IMR-90 (cell line): ENCODE data around the gene HHIP. TPM values are rescaled to one million over a fixed set of nuclear protein-coding genes. Genes with fewer than 3 reads are reported as not detected.

Source experiments
- ATAC-seq: fragments of 200-7000 bp; cut with Tn5 transposase; 2 replicates; pipeline ENCODE4 v1.9.1; 2020; ENCODE audit warnings: low read depth, mild to moderate bottlenecking, moderate library complexity
- BruUV-seq: library from RNA; stranded (reverse); fragments of 400-500 nt; replicated peaks from 2 replicates; lab custom pipeline; 2021; lab: Mats Ljungman, UMichigan
- CTCF ChIA-PET: fragments of 300-600 bp; formaldehyde crosslinking; extraction: SDS; loops from one replicate; lab custom pipeline; 2021; ENCODE audit warnings: antibody characterized with exemption; lab: Yijun Ruan, JAX
- POLR2A ChIA-PET: fragments of 300-600 bp; sonication (Branson Sonifier 250); formaldehyde crosslinking; loops from one replicate; lab custom pipeline; 2022; ENCODE audit warnings: antibody characterized with exemption; ENCODE audit not compliant: unreplicated experiment; lab: Charles Lee
- DNase-seq: peaks from one replicate; pipeline ENCODE4 v3.0.0; 2013
- H2AFZ ChIP-seq: replicated peaks from 2 replicates; pipeline ENCODE3; 2013; ENCODE audit warnings: low read length, mild to moderate bottlenecking; ENCODE audit not compliant: poor library complexity
- H2AK5ac ChIP-seq: 2 replicates; pipeline ENCODE4 v1.6.1; 2013; ENCODE audit warnings: low read depth, low read length, inconsistent platforms
- H2AK9ac ChIP-seq: replicated peaks from 2 replicates; pipeline ENCODE3; 2013; ENCODE audit warnings: mild to moderate bottlenecking, low read depth, low read length, moderate library complexity; ENCODE audit not compliant: poor library complexity
- H2BK120ac ChIP-seq: 2 replicates; pipeline ENCODE4 v1.6.1; 2013; ENCODE audit warnings: low read depth, low read length, inconsistent platforms
- H2BK15ac ChIP-seq: 3 replicates; pipeline ENCODE4 v1.6.1; 2013; ENCODE audit warnings: low read depth, low read length, inconsistent platforms
- H2BK20ac ChIP-seq: 2 replicates; pipeline ENCODE4 v1.6.1; 2013; ENCODE audit warnings: low read depth, mild to moderate bottlenecking, inconsistent platforms, low read length, moderate library complexity
- H2BK5ac ChIP-seq: 2 replicates; pipeline ENCODE4 v1.6.1; 2013; ENCODE audit warnings: mild to moderate bottlenecking, low read depth, low read length, inconsistent platforms; ENCODE audit not compliant: poor library complexity, severe bottlenecking
- H3K14ac ChIP-seq: replicated peaks from 2 replicates; pipeline ENCODE4 v1.6.1; 2013; ENCODE audit warnings: low read depth, low read length, inconsistent platforms
- H3K18ac ChIP-seq: 2 replicates; pipeline ENCODE4 v1.6.1; 2013; ENCODE audit warnings: low read depth, low read length, control low read depth
- H3K23ac ChIP-seq: 2 replicates; pipeline ENCODE4 v1.6.1; 2013; ENCODE audit warnings: low read depth, low read length, inconsistent platforms
- H3K27ac ChIP-seq: 2 replicates; pipeline ENCODE4 v1.5.1; 2013; ENCODE audit warnings: mild to moderate bottlenecking, control low read depth, low read length; ENCODE audit not compliant: insufficient read depth
- H3K27me3 ChIP-seq: 2 replicates; pipeline ENCODE4 v1.6.1; 2013; ENCODE audit warnings: low read length; ENCODE audit not compliant: control insufficient read depth, insufficient read depth
- H3K36me3 ChIP-seq: 2 replicates; pipeline ENCODE4 v1.6.1; 2013; ENCODE audit warnings: low read length, mixed read lengths; ENCODE audit not compliant: control insufficient read depth, insufficient read depth
- H3K4ac ChIP-seq: 2 replicates; pipeline ENCODE4 v1.6.1; 2013; ENCODE audit warnings: low read depth, low read length, inconsistent platforms
- H3K4me1 ChIP-seq: 2 replicates; pipeline ENCODE4 v1.6.1; 2013; ENCODE audit warnings: low read length, mixed read lengths; ENCODE audit not compliant: control insufficient read depth, insufficient read depth
- H3K4me2 ChIP-seq: 2 replicates; pipeline ENCODE4 v1.6.1; 2013; ENCODE audit warnings: low read depth, mild to moderate bottlenecking, control low read depth, low read length, moderate library complexity
- H3K4me3 ChIP-seq: 2 replicates; pipeline ENCODE4 v1.5.1; 2013; ENCODE audit warnings: low read depth, mild to moderate bottlenecking, control low read depth, low read length, moderate library complexity; ENCODE audit not compliant: insufficient read depth
- H3K56ac ChIP-seq: 2 replicates; pipeline ENCODE4 v1.6.1; 2013; ENCODE audit warnings: low read length, inconsistent platforms; ENCODE audit not compliant: insufficient read depth; ENCODE audit errors: extremely low read depth
- H3K79me1 ChIP-seq, 2 experiments: 2 replicates each; pipeline ENCODE4 v1.6.1; 2013; ENCODE audit warnings: low read length in 2 of 2, inconsistent platforms in 1 of 2, low read depth in 1 of 2
- H3K9ac ChIP-seq: 2 replicates; pipeline ENCODE4 v1.6.1; 2013; ENCODE audit warnings: low read depth, low read length, control low read depth
- H3K9me1 ChIP-seq: 2 replicates; pipeline ENCODE4 v1.6.1; 2013; ENCODE audit warnings: low read length, inconsistent platforms; ENCODE audit not compliant: insufficient read depth
- H3K9me3 ChIP-seq: 2 replicates; pipeline ENCODE4 v1.6.1; 2013; ENCODE audit warnings: low read length; ENCODE audit not compliant: control insufficient read depth, insufficient read depth
- H4K20me1 ChIP-seq: 2 replicates; pipeline ENCODE4 v1.6.1; 2013; ENCODE audit warnings: low read length, inconsistent platforms; ENCODE audit not compliant: insufficient read depth
- H4K5ac ChIP-seq: 2 replicates; pipeline ENCODE4 v1.6.1; 2013; ENCODE audit warnings: mild to moderate bottlenecking, low read depth, low read length, control low read depth
- H4K8ac ChIP-seq, 2 experiments: 2 replicates each; pipeline ENCODE4 v1.6.1; 2013; ENCODE audit warnings: low read depth in 2 of 2, low read length in 2 of 2, control low read depth in 1 of 2, inconsistent platforms in 1 of 2
- H4K91ac ChIP-seq: 2 replicates; pipeline ENCODE4 v1.6.1; 2013; ENCODE audit warnings: low read depth, low read length, inconsistent platforms; ENCODE audit not compliant: insufficient read depth
- BHLHE40 ChIP-seq: fragments of 150-350 bp; IDR thresholded peaks from 2 replicates; pipeline ENCODE4 v1.6.1; 2016; ENCODE audit warnings: mild to moderate bottlenecking, low read depth, low read length
- CEBPB ChIP-seq: IDR thresholded peaks from 2 replicates; pipeline ENCODE4 v1.6.1; 2012; ENCODE audit warnings: low read depth, low read length, improper control_type of control experiment
- CHD1 ChIP-seq: IDR thresholded peaks from 2 replicates; pipeline ENCODE4 v1.6.1; 2012; ENCODE audit warnings: low read depth, low read length, improper control_type of control experiment
- CTCF ChIP-seq: conservative IDR thresholded peaks from 2 replicates; pipeline ENCODE4 v1.5.1; 2012; ENCODE audit warnings: mild to moderate bottlenecking, low read depth, low read length, improper control_type of control experiment
- ELK1 ChIP-seq: fragments of 150-350 bp; IDR thresholded peaks from 2 replicates; pipeline ENCODE4 v1.6.1; 2016; ENCODE audit warnings: low read depth, mild to moderate bottlenecking, low read length, moderate library complexity, borderline replicate concordance
- FOS ChIP-seq: fragments of 150-350 bp; IDR thresholded peaks from 2 replicates; pipeline ENCODE4 v1.6.1; 2016; ENCODE audit warnings: low read depth, low read length
- MAFK ChIP-seq: IDR thresholded peaks from 2 replicates; pipeline ENCODE4 v1.6.1; 2012; ENCODE audit warnings: low read depth, low read length, improper control_type of control experiment
- MAZ ChIP-seq: IDR thresholded peaks from 2 replicates; pipeline ENCODE4 v1.6.1; 2012; ENCODE audit warnings: low read depth, mild to moderate bottlenecking, low read length, improper control_type of control experiment, moderate library complexity, borderline replicate concordance
- MXI1 ChIP-seq: IDR thresholded peaks from 2 replicates; pipeline ENCODE4 v1.6.1; 2012; ENCODE audit warnings: low read depth, mild to moderate bottlenecking, low read length, moderate library complexity, borderline replicate concordance
- NFE2L2 ChIP-seq: fragments of 150-350 bp; IDR thresholded peaks from 2 replicates; pipeline ENCODE4 v1.6.1; 2016; ENCODE audit warnings: low read depth, mild to moderate bottlenecking, low read length
- POLR2A ChIP-seq: IDR thresholded peaks from 2 replicates; pipeline ENCODE4 v1.6.1; 2012; ENCODE audit warnings: mild to moderate bottlenecking, low read depth, low read length
- RAD21 ChIP-seq: IDR thresholded peaks from 2 replicates; pipeline ENCODE4 v1.6.1; 2012; ENCODE audit warnings: low read length, improper control_type of control experiment
- RCOR1 ChIP-seq: IDR thresholded peaks from 2 replicates; pipeline ENCODE4 v1.6.1; 2012; ENCODE audit warnings: mild to moderate bottlenecking, low read length, improper control_type of control experiment; ENCODE audit not compliant: insufficient replicate concordance
- RFX5 ChIP-seq: IDR thresholded peaks from 2 replicates; pipeline ENCODE4 v1.8.0; 2012; ENCODE audit warnings: low read depth, mild to moderate bottlenecking, low read length, moderate library complexity
- SMC3 ChIP-seq: fragments of 150-350 bp; IDR thresholded peaks from 2 replicates; pipeline ENCODE4 v1.6.1; 2016; ENCODE audit warnings: low read depth, mild to moderate bottlenecking, antibody characterized with exemption, low read length, moderate library complexity
- USF2 ChIP-seq: fragments of 150-350 bp; IDR thresholded peaks from 2 replicates; pipeline ENCODE4 v1.6.1; 2017; ENCODE audit warnings: mild to moderate bottlenecking, antibody characterized with exemption, low read length, low read depth
- WGBS, 2 experiments: methylation state at CpG; one replicate each; pipeline versions ENCODE4 v1.1.5 to v1.1.7; 2013; ENCODE audit warnings: missing lambda C conversion rate in 2 of 2; ENCODE audit not compliant: insufficient read length in 1 of 2; ENCODE audit errors: extremely low coverage in 2 of 2; 5-methylcytosine and 5-hydroxymethylcytosine counted together
- dilution Hi-C: fragments of 300-500 bp; cut with HindIII; formaldehyde crosslinking; loops from one replicate; pipeline ENCODE4 v1.14.3; 2018; ENCODE audit warnings: low sequenced_read_pairs; ENCODE audit not compliant: unreplicated experiment
- in situ Hi-C: fragments of 300-500 bp; cut with MboI; formaldehyde crosslinking; loops from 3 replicates; pipeline ENCODE4 v1.14.3; 2019; ENCODE audit warnings: low sequenced_read_pairs, inconsistent platforms, mixed read lengths
- intact Hi-C: fragments of 100-400 bp; cut with micrococcal nuclease; formaldehyde crosslinking; loops from 2 replicates; pipeline ENCODE4 v1.10.0; 2022
- polyA plus RNA-seq, 3 experiments: library from polyadenylated mRNA; depleted of rRNA; stranded (reverse); fragments of >200 nt; gene quantifications; 2 replicates each; pipeline ENCODE4 v1.2.3, GENCODE V29; 2012; ENCODE audit warnings: low replicate concordance in 1 of 3
- total RNA-seq: library from RNA; depleted of rRNA; stranded (reverse); fragments of >200 nt; gene quantifications from 2 replicates; pipeline ENCODE4 v1.2.3, GENCODE V29; 2012

HHIP gene
- total and polyA plus RNA-seq, 2 of the 4 experiments (the other 2 are of a cell fraction): 6.6 to 9.6 TPM

- ChIA-PET CTCF (no interaction called here), POLR2A (no interaction called here)
- no peak overlapping the region for H3K4me2 ChIP-seq
- no peaks in the 10 kb centered on the region for H3K9me1 ChIP-seq
- no peaks in the 10 kb centered on the region for H3K27me3 ChIP-seq
- H2AK9ac ChIP-seq: no peak overlapping the region
- no peak overlapping the region for H4K8ac ChIP-seq
- no peak overlapping the region for H3K9ac ChIP-seq
- H3K56ac ChIP-seq: no peak overlapping the region
- H2BK5ac ChIP-seq: no peak overlapping the region
- no peak overlapping the region for H3K23ac ChIP-seq
- H3K9me3 ChIP-seq: no peaks in the 10 kb centered on the region
- TF ChIP-seq MXI1 (no peak), CTCF (no peak), NFE2L2 (no peak), SMC3 (no peak), CEBPB (no peak), RCOR1 (no peak), FOS (no peak), USF2 (no peak), CHD1 (no peak), BHLHE40 (no peak), MAFK (no peak), RAD21 (no peak), POLR2A (no peak), RFX5 (no peak), ELK1 (no peak), MAZ (no peak)
- no peak overlapping the region for H2AK5ac ChIP-seq
- H4K91ac ChIP-seq: no peak overlapping the region
- no peak overlapping the region for H3K27ac ChIP-seq
- no peak overlapping the region for H3K4me3 ChIP-seq
- H2AFZ ChIP-seq: no peak overlapping the region
- intact Hi-C loops: no loop called here
- DNase-seq (no peak), ATAC-seq (no peak)
- H4K20me1 ChIP-seq: no peaks in the 10 kb centered on the region
- no peaks in the 10 kb centered on the region for H3K36me3 ChIP-seq
- 0 out of 2 replicates have a peak overlapping the region, but pooled peaks have one; percentile 45 for H2BK20ac ChIP-seq
- dilution Hi-C loops: no loop called here
- peak overlapping the region; percentile 23; the same call in 1 of the 2 replicates for H3K18ac ChIP-seq
- peaks cover 5% of the 10 kb centered on the region; the same call in 1 of the 2 replicates for H3K4me1 ChIP-seq
- H3K4ac ChIP-seq: 0 out of 2 replicates have a peak overlapping the region, but pooled peaks have one; percentile 59
- no peak overlapping the region for H3K14ac ChIP-seq
- H3K79me1 ChIP-seq: no peaks in the 10 kb centered on the region
- BruUV-seq: no TSS peak
- no peak overlapping the region for H4K5ac ChIP-seq
- H2BK15ac ChIP-seq: 0 out of 3 replicates have a peak overlapping the region, but pooled peaks have one; percentile 15
- in situ Hi-C loops: no loop called here
- WGBS, 2 experiments: no CpG with 5 or more reads among the region's 2 CpGs
- H2BK120ac ChIP-seq: no peak overlapping the region
These were observed 69.3 kb downstream of the HHIP start for GRCh38 chr4:144715230-144715629.
